Pulmonary artery endothelial cell (primary cell): ENCODE results near the gene FERMT1. TPM values are rescaled to one million over a fixed set of nuclear protein-coding genes. Genes with fewer than 3 reads are reported as not detected.

Experiments used
- DNase-seq: peaks from one replicate; pipeline ENCODE4 v3.0.0-alpha.2; 2011; ENCODE audit warnings: low read depth, low spot score
- total RNA-seq: library from RNA; depleted of rRNA; stranded (reverse); fragments of >200 nt; gene quantifications from 2 replicates; pipeline ENCODE4 v1.2.3, GENCODE V29; 2014

Gene FERMT1, protein sequence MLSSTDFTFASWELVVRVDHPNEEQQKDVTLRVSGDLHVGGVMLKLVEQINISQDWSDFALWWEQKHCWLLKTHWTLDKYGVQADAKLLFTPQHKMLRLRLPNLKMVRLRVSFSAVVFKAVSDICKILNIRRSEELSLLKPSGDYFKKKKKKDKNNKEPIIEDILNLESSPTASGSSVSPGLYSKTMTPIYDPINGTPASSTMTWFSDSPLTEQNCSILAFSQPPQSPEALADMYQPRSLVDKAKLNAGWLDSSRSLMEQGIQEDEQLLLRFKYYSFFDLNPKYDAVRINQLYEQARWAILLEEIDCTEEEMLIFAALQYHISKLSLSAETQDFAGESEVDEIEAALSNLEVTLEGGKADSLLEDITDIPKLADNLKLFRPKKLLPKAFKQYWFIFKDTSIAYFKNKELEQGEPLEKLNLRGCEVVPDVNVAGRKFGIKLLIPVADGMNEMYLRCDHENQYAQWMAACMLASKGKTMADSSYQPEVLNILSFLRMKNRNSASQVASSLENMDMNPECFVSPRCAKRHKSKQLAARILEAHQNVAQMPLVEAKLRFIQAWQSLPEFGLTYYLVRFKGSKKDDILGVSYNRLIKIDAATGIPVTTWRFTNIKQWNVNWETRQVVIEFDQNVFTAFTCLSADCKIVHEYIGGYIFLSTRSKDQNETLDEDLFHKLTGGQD
- total RNA-seq = 1.1 and 2.2 TPM in 2 replicates

- DNase-seq = no peak
Measured at GRCh38 chr20:6122873-6123648, at the start of gene FERMT1. FERMT1 (minus strand) TSS chr20:6123030; CDS start chr20:6119554, 3,476 bp downstream.

DNA sequence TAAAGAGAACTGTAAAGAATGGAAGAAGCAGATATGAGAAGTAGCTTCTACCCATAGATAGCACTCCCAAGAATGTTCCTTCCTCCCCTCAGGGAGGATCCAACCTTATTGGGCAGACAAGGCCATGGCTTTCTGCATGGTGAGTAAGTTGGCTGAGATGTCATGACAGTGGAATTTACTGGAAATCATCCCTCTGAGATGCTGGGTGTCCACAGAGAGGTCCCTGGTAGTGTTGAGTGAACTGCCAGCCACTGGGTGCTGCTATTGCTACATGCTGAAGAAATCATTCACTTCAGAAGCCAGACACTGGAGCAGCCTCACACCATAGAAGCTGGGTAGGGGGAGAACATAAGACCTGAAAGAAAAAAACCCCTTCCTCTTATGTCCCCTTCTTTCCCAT, 46.4 kb upstream of the FERMT1 start:
- no peak for DNase-seq

DNA sequence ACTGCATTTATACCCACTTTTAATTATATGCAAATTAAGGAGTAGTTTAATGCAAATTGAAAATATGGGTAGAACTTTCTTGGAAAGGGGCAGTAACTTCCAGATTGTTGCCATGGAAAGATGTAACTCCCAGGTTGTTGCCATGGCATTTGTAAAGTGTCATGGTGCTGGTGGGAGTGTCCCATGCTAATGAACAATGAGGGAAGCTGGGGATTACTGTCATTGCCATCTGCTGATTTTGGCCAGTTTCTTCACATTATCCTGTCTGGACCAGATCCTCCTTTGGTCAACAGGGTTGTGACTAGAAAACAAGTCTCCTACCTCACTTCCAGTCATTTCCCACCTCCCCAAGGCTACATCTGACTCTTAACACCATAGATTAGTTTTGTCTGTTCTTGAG, 45.4 kb upstream of the FERMT1 start:
- DNase-seq = no peak

DNA sequence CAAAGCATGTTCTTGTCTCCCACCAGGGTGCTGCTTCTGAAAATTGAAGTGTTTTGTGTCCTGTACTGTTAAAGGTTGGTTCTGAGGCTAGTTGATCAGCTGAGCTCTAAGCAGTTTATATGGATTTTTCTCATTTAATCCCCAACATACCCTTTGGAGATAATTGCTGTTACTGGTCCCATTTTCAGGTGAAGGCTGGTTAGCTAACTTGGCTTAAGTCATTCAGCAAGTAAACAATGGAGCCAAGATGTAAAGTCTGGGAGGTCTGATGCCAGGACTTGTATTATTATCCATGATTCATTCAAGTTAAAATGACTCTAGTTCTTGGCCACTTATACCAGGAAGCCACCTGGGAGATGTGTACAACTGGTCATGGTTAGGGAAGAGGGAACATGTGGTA, 42.5 kb upstream of the FERMT1 start:
- no peak for DNase-seq

- DNase-seq = no peak
Measured at GRCh38 chr20:6164421-6165341, 41.9 kb upstream of the FERMT1 start.

DNA sequence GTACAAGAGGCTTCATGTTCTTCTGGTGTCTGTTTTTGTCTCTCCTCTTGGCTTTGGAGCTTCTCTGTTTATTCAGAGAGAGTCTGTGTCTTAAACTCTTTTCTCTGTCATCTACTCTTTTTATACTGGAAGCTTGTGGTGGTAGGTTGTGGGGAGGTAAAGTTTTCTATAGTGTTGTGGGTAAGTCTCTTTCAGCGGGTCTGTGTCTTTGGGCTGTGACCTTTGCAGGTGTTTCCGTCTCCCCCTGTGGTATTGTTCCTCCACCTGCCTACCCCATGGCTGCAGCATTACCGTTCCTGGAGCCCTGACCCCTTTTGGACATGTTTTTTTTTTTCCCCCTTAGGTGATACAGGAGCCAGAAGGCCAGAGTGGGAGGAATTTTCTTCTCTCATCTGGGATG, 37.9 kb upstream of the FERMT1 start:
- DNase-seq = no peak

DNA sequence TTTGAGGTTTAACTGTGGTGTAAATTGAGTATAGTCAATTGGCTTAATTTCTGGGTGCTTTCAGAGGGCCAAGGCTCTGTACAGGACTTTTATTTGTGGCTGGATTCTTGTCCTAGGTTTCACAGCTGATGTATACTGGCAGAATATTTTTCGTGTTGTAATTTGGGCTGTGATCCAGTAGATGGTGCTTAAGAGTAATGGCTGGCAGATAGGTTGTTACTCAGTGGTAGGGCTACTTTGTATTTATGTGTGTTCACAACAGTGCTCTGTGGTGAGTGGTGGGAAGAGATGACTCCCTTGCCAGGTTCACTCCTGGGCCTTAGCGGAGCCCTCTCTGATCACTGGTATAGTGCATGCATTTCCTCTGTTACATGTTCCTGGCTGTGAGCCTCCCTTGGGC, 34.5 kb upstream of the FERMT1 start:
- DNase-seq = no peak

DNA sequence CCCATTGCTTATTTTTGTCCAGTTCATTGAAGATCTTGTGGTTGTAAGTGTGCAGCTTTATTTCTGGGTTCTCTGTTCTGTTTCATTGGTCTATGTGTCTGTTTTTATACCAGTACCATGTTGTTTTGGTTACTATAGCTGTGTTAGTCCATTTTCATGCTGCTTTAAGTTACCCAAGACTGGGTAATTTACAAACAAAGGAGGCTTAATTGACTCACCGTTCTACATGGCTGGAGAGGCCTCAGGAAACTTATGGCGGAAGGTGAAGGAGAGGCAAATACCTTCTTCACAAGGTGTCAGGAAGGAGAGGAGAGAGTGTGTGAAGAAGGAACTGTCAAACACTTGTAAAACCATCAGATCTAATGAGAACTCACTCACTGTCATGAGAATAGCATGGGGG, 29.9 kb upstream of the FERMT1 start:
- no peak for DNase-seq

GRCh38 chr20:6148073-6148472, 25.2 kb upstream of the FERMT1 start:
- no peak for DNase-seq

DNA sequence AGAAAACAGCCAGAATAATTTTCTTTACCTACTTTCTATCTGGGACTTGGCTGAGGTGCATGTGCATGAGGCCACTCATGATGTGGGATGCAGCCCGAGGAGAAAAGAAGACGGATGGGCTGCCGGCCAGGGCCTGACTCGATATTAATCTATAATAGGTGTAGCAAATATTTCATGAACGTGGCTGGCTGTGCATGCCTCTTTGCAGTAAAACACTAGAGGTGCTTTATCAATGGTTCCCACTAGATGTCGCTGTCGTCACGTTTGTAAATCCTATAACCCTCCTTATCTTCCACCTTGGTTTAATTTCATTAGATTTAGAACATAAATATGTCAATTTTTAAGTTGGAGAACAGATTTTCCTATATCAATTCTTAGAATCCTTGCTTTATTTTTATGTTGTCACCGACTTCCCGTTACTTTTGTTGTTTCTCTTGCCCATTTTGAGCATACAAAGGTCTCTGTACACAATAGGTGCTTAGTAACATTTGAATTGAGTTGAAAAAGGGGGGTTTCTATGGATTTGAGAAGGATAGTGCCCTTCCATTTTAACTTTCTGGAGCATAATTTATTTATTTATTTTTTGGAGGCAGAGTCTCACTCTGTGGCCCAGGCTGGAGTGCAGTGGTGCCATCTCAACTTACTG, 19.6 kb upstream of the FERMT1 start:
- DNase-seq = peak; percentile 19

DNA sequence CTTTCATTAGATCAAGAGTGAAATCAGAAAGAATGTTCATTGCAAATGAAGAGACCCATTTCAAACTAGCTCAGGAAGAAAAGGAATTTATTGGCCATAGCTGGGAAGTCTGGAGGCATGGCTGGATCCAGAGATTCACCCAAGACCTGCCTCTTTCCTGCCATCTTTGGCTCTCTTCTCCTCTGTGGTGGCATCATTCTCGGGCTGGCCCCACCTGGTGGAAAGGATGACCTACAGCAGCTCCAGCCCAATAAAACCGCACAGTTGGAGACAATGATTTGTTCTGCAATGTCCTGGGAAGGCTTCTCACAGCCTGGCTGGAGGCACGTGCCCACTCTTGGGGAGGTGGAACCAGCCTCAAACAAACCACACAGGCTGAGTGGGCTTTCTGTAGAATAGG, 18.1 kb upstream of the FERMT1 start:
- DNase-seq = no peak

- DNase-seq = no peak
Measured at GRCh38 chr20:6135347-6135746, 12.5 kb upstream of the FERMT1 start.

DNA sequence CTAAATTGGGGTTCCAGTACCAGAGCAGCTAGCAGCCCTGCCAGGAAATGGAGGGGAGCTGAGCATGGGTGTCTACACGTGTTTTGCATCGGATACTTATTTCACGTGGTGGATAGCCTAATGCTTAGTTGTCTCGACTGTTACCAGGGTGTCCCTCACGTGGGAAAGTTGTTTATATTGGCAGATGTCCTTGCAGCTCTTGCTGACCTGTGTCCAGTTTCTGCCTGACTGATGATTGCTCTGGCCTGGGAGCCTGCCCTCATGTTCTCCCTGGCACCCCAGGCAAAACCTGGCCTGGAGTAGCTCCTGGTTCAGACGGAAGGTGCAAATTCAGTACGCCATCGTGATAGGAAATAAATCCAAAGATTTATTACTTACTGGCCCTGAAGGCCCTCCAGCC, 11.8 kb upstream of the FERMT1 start:
- no peak for DNase-seq

DNA sequence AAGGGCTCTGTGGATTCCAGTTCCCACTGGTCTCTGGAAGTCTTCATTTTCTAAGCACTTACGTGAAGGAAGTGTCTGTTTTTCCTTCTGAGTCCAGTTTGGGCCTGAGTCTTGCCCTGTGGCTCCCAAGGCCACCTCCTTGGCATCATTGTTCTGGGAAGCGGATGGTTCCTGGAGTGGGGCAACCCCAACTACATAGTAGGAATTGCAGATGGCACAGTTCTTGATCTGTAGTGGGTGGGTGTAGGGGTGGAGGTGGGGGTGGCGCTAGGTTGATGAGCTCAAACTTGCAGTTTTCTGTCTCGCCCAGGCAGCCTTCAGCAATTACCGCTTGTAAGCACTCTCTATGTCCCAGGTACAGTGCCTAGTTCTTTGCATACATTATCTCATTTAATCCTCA, 7.2 kb upstream of the FERMT1 start:
- DNase-seq = no peak

- no peak for DNase-seq
Measured at GRCh38 chr20:6127825-6128224, 5.0 kb upstream of the FERMT1 start.

- DNase-seq = no peak
Measured at GRCh38 chr20:6126846-6127245, 4.0 kb upstream of the FERMT1 start.

DNA sequence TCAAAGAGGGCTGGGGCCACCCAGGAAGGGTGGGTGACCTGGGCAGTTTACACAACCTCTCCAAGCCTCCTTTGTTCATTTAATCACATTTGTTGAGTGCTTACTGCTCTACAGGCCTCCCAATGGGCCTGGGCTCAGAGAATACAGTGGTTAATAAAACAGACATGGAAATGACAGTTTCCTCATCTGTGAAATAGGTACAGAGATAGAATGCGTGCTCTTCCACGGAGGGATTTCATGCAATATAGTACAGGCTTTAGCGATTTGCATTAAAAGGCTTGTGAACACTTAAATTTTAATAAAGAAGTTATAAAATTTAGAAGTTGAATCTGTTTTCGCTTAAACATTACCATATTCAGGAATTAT, 802 bp upstream of the FERMT1 start:
- DNase-seq = no peak

DNA sequence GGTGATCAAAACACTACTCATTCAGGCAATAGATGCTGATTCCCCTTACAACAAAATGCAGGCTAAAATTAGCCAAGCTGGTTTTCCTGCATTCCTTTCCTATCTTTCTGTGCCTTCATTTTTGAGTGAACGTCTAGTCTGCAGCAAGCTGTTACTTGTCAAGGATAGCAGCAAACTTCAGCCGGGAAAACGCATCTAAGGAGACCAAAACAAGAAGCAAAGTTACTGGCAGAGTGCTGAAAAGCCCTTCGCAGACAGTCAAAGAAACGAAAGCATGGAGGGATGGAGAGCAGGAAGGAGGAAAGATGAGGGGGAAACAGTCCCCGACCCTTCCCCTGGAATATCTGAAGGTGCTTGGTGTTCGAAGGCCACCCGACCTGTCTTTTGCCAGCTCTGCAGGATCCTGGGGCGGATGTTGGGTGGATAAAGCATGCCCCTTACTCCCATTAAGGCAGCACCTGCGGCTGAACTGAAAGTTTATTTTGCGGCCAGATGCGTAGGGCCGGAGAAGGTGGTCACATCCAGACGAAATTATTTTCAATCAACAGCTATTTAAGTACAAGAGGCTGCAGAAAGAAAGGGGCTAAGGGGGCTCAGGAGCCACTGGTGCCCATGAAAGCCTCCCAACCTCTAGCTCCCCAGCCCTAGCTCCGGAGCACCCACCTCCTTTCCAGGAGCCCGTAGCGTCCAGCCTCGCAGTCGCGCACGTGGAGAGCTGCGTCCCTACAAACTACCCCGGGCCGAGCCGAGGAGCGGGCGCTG, 538 bp downstream of the FERMT1 start:
- no peak for DNase-seq

DNA sequence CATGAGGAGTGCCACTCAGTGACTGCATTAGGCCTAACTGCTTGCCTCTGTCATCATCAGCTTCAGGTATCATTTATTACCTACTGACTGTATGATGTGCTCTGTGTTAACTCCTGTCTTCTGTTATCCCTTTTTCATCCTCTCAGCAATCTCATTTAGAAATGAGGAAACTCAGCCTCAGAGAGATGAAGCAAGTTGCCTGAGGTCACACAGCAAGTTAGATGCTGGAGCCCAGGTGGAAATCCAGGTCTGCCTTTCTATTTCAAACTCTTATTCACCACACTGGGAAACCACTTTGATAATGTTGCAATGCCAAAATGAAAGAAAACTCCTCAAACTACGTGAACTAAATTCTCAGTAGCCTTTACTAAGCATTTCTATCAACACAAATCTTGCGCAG, 1.3 kb downstream of the FERMT1 start:
- DNase-seq = no peak

DNA sequence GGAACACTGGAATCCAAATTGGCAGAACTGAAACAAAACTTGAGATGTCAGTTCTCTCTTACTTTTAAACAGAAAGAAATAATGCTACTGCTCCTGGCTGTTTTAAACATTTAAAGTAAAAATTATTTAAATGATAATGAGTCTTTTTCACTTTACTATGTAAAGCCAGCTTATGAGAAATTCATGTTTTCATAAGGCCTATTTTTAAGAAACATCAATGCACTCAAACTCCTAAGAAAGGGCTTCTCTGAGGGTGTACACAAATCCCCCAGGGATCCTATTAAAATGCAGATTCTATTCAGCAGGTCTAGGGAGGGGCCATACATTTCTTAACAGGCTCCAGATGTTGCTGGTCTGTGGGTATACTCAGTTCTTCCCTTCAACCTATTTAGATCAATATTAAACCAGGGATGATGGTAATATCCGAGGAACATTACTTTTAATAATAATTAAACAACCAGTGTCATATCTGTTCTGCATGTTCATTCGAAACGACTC, 2.3 kb downstream of the FERMT1 start:
- DNase-seq = no peak
